Measurements from ENCODE around the gene TRAF2. TPM values are rescaled to one million over a fixed set of nuclear protein-coding genes. Genes with fewer than 3 reads are reported as not detected.
A peak's percentile ranks its signal among the peaks of the same experiment; 100 is the strongest.
"Not testable (repeated sequence)": the region's sequence is repeated elsewhere in the genome, so short reads cannot be mapped to it uniquely, and the experiment has no call there.

Gene TRAF2, protein sequence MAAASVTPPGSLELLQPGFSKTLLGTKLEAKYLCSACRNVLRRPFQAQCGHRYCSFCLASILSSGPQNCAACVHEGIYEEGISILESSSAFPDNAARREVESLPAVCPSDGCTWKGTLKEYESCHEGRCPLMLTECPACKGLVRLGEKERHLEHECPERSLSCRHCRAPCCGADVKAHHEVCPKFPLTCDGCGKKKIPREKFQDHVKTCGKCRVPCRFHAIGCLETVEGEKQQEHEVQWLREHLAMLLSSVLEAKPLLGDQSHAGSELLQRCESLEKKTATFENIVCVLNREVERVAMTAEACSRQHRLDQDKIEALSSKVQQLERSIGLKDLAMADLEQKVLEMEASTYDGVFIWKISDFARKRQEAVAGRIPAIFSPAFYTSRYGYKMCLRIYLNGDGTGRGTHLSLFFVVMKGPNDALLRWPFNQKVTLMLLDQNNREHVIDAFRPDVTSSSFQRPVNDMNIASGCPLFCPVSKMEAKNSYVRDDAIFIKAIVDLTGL
- 10.9 and 14.7 TPM in 2 replicates for total RNA-seq

- DNase-seq (ENCODE audit: low read depth in 2 of 2): peak; percentile 100
Measured at GRCh38 chr9:136885950-136886578, at the start of gene TRAF2. Gene TRAF2 (plus strand): TSS chr9:136886516. CDS start chr9:136898741, 12,225 bp downstream.

DNA sequence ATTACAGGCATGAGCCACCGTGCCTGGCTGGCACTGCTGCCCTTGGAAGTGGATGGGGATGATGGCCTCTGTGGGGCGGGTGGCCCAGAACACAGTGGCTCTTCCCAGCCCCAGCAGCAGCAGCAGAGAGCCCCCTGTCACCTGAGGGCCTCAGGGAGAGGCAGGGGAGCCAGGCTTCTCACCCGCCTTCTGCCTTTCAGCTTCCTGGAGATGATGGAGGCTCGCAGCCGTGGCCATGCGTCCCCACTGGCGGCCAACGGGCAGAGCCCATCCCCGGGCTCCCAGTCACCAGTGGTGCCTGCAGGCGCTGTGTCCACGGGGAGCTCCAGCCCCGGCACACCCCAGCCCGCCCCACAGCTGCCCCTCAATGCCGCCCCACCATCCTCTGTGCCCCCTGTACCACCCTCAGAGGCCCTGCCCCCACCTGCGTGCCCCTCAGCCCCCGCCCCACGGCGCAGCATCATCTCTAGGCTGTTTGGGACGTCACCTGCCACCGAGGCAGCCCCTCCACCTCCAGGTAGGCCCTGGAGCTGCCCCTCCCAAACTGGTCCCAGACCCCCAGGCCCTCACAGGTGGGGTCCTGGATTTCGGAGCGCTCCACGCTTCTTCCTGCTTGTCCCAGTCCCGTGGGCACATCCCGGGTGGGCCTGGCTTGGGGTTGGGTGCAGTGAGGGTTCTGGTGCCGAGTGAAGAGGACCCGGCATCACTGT, 49.0 kb upstream of the TRAF2 start:
- no peak for DNase-seq (ENCODE audit: low read depth in 2 of 2)

DNA sequence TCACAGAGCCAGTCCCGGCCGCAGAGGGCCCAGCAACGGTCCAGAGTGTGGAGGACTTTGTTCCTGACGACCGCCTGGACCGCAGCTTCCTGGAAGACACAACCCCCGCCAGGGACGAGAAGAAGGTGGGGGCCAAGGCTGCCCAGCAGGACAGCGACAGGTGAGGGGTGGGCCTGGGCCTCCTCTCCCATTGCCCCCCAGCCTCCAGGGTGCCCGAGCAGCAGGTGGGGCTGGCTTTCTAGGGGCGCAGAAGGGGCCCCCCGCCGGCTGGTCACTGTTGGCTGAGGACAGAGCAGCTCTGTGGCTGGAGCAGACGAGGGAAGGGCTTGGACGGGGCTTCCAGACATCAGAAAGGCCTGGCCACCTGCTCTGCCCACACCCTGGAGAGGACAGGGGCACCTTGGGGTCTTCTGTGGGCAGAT, 48.4 kb upstream of the TRAF2 start:
- DNase-seq (ENCODE audit: low read depth in 2 of 2): not testable (repeated sequence)

- DNase-seq (ENCODE audit: low read depth in 2 of 2): no peak
Measured at GRCh38 chr9:136838314-136839228, 47.7 kb upstream of the TRAF2 start.

- no peak for DNase-seq (ENCODE audit: low read depth in 2 of 2)
Measured at GRCh38 chr9:136839229-136840139, 46.8 kb upstream of the TRAF2 start.

DNA sequence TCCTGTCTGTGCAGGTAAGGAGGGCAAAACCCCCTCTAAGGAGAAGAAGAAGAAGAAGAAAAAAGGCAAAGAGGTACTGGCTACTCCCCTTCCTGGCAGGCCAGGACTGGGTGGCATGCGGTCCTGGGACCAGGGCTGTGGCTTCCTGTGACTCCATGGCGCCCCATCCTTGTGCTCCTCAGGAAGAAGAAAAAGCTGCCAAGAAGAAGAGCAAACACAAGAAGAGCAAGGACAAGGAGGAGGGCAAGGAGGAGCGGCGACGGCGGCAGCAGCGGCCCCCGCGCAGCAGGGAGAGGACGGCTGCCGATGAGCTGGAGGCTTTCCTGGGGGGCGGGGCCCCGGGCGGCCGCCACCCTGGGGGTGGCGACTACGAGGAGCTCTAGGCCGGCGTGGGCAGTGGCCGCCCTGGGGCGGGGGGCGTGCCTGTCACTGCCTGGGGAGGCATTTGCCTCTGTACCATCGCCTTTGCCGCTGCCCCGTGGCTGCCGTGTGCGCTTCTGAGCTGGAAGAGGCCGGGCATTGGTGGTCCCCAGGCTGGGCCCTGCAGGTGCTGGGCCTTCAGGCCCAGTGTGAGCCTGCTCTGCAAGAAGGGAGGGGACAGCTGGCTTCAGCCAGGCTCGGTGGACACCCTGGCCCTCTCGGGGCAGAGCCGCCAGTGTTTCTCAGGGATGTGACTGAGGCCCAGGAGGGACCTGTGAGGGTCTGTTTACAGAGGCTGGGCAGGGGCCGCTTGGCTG, 46.0 kb upstream of the TRAF2 start:
- no peak for DNase-seq (ENCODE audit: low read depth in 2 of 2)

DNA sequence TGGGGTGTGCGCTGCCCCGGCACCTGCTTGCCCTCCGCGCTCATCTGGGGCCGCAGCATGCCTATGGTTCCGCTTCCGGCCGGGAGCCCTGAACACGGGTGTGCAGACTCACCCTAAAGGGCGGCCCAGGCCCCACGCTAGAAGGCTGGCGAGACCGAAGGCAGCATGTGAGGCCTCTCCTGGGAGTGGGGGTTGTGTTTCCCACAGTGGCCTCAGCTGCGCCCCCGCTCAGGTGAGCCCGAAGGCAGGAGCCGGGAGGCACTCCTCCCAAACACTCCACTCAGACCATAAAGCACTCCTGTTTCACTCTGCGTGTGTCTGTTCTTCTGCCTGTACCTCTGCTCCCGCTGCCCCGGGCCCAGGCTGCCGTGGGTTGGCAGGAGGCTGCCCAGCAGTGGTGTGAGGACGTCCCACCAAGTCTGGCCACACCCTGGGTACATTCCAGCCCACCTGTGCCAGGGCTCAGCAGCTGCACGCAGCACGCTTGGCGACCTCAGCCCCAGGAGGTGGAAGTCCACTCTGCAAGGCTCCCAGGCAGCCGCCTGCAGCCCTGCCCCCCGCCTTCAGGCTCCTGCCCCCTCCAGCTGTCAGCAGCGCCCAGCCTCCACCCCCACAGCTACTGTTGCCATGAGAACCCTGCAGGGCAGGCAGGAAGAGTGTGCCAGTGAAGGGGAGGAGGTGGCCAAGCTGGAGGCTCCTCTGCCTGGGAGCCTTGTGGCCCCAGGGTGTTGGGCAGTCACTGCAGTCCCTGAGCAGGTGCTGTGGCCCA, 45.3 kb upstream of the TRAF2 start:
- DNase-seq (ENCODE audit: low read depth in 2 of 2): no peak

- not testable (repeated sequence) for DNase-seq (ENCODE audit: low read depth in 2 of 2)
Measured at GRCh38 chr9:136841646-136842379, 44.5 kb upstream of the TRAF2 start.

- DNase-seq (ENCODE audit: low read depth in 2 of 2): peak; percentile 79 to 84
Measured at GRCh38 chr9:136842380-136842948, 43.9 kb upstream of the TRAF2 start, which contains the start of gene AJM1. Gene AJM1 (plus strand): TSS chr9:136842478. CDS start chr9:136844415, 1,937 bp downstream.

GRCh38 chr9:136843159-136843800, 43.0 kb upstream of the TRAF2 start:
- not testable (repeated sequence) for DNase-seq (ENCODE audit: low read depth in 2 of 2)

DNA sequence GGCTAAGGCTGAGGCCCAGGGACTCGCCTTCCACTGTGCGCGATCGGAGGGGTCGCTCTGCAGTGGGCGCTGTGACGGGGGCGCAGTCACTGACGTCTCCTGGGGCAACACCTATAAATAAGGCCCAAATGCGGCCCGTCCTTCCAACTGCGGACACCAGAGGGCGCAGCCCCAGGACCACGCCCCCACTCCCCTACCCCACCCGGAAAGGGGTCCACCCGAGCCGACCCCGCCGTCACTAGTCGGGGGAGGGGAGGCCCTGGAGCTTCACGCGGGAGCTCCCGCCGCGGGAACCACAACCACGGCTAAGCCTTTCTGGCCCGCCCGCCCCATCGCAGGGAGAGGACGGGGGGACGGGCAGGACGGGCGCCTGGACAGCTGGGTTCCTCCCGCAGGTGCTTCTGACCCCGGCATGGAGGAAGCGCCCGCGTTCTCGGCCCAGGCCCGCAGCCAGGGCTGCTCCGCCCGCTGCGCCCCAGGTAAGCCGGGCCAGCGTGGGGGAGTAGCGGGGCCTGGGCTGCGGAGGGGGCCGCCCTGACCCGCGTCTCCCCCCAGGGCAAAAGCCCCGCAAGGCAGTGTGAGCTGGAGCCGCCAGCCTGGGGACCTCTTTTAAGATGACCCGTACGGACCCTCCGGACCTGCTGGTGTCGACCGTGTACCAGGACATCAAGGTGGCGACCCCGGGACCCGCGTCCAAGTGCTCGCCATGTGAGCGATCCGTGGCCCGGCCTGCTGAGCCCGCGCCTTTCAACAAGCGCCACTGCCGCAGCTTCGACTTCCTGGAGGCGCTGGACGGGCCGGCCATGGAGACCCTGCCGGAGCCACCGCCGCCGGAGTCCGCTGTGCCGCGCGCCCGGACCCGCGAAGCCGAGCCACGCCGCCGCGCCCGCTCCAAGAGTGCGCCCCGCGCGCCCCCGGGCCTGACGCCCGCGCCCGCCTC, 42.2 kb upstream of the TRAF2 start:
- DNase-seq (ENCODE audit: low read depth in 2 of 2): not testable (repeated sequence)

GRCh38 chr9:136844761-136845464, 41.4 kb upstream of the TRAF2 start:
- DNase-seq (ENCODE audit: low read depth in 2 of 2): no peak

DNA sequence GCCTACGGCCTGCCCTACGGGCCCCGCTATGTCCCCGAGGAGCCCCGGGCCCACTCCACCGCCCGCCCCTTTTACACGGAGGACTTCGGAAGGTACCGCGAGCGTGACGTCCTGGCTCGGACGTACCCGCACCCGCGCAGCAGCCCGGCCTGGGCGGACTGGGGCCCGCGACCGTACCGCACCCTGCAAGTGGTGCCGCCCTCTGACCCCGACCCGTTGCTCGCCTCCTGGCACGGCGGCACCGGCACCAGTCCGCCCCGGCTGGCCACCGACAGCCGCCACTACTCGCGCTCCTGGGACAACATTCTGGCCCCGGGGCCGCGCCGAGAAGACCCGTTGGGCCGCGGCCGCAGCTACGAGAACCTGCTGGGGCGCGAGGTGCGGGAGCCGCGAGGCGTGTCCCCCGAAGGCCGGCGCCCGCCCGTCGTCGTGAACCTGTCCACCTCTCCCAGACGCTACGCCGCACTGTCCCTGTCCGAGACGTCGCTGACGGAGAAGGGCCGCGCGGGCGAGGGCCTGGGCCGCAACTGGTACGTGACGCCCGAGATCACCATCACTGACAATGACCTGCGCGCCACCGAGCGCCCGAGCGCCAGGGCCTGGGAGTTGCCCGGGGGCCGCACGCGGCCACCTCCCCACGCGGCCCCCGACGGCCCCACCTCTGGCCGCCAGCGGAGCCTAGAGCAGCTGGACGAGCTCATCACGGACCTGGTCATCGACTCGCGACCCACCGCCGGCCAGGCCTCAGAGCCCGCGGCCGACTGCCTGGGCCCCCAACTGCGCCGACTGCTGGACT, 40.7 kb upstream of the TRAF2 start:
- no peak for DNase-seq (ENCODE audit: low read depth in 2 of 2)
